ENCODE data around the gene TM9SF3.

TM9SF3 gene

DNA sequence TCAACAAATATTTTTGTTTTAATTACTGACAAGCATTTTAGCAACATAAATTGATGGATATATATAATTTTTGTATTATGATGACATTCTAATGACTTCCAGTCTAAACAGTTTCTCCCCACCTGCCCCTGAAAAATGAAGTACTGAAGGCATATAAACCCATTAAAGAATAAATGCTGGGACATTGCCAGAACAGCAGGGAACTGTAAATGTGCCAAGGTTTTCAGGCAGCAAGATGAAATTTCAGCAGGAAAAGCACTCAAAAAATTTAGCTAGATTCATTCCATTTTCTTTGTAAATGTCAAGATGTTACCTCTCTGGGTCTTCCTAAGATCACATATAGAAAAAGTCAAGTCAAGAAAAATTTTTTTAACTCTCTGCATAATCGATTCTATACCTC, 62.1 kb downstream of the TM9SF3 start:
- TF ChIP-seq GATA1 (IDR thresholded peaks at IDR 0.05; ENCODE audit: low read depth, low read length) (no peak), POLR2A (IDR thresholded peaks at IDR 0.05; ENCODE audit: low read length) (no peak)
- no peak for DNase-seq

DNA sequence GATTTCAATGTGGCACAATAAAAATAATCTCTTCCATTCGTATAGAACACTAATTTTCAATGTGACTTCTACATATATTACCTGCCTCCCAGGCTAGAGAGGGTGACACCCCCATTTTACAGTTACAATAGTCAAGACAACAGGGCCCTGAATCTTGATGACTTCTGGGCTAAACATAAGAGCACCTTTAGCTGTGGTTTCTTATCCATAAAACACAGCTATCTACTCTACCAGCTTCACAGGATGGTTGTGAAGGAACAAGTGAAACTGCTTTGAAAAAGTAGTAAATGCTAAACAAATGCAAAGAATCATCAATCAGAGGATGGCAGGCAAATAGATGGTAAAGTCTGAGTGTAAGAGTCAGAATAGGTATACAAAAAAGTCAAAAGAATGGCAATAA, 69.5 kb downstream of the TM9SF3 start:
- TF ChIP-seq GATA1 (IDR thresholded peaks at IDR 0.05; ENCODE audit: low read depth, low read length) = no peak
- TF ChIP-seq POLR2A (IDR thresholded peaks at IDR 0.05; ENCODE audit: low read length) = no peak
- DNase-seq = peak in 1 of 2 experiments; percentile 21

DNA sequence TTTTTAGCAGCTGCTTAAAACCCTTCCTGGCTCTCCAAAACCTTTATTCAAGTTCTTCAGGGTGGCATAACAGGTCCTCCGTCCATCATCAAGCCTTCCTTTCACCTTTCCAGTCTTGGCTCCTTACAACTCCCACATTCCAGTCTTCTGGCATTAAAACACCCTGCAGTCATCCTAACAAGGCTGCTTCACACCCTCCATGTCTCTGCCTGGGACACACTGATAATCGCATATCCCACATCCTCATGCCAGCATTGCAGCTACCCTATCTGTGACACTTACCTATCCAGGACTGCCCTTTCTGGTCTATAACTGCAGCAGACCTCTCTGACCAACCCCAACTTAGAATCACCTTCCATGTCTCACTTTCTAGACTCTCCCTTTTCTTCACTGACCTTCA, 70.5 kb downstream of the TM9SF3 start:
- TF ChIP-seq POLR2A (IDR thresholded peaks at IDR 0.05; ENCODE audit: low read length) (no peak), GATA1 (IDR thresholded peaks at IDR 0.05; ENCODE audit: low read depth, low read length) (no peak)
- peak; percentile 15 to 19 for DNase-seq

DNA sequence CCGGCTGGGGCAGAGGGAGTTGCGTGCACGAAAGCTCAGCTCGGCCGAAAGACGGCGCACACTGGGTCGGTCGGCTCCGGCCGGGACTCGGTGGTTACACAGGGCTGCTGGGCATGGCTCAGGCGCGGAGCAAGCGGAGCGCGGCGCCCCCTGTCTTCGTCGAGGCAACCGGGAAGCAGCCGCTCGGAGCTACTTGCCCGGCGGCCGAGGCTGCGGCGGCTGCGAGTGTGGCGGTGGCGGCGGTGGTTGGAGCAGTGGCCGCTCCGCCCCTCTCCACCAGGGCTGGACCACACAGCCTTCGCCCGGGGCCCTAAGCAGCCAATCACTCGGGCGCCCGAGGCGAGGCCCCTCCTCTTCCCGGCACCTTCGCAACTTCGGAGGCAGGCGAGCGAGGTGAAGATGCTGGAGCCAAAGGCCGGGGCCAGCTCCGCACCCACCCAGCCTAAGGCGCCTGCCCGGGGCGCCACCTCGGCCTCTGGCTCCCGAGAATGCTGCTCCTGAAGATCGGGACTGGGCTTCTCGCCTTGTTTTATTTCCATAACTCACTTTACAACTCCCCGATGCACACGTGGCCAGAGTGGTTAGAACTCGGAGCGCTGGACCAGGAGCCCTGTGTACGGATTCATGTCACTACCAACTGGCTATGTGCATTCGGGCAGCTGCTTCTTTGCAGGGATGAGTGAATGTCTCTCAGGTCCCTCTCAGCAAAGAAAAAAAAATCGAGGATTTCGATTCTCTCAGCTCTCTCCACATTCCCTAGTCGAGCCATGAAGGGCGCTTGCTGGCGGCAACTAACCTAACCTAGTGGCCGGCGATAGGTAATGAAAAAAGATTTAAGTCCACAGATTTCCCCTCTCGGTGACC, 72.9 kb downstream of the TM9SF3 start, which contains the start of gene TLL2:
TSS of gene TLL2 (minus strand) at position 229 of the 864 bp plus-strand sequence. CDS start 241 bp downstream, outside the sequence.
- TF ChIP-seq GATA1 (IDR thresholded peaks at IDR 0.05; ENCODE audit: low read depth, low read length) = no peak
- TF ChIP-seq POLR2A (IDR thresholded peaks at IDR 0.05; ENCODE audit: low read length) = no peak
- DNase-seq = peak; percentile 86 to 90

DNA sequence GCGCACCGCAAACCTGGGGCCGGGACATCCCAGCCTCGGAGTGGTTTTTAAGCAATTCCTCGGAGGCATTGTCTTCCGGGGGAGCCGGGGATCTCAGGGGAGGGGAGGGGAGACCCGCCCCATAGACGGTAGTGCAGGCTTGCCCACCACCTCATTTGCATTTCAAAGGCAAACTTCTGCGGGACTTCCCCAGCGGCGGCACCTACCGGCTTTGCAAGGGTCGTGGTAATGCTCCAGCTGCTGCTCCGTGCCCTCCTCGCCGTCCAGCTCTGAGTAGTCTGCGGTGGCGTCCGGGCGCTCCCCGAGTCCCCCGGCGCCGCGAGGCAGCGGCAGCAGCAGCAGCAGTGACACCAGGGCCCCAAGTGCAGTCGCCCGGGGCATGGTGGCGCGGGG, 73.5 kb downstream of the TM9SF3 start:
- no peak for DNase-seq
- no peak for TF ChIP-seq GATA1 (IDR thresholded peaks at IDR 0.05; ENCODE audit: low read depth, low read length)
- TF ChIP-seq POLR2A (IDR thresholded peaks at IDR 0.05; ENCODE audit: low read length) = no peak

DNA sequence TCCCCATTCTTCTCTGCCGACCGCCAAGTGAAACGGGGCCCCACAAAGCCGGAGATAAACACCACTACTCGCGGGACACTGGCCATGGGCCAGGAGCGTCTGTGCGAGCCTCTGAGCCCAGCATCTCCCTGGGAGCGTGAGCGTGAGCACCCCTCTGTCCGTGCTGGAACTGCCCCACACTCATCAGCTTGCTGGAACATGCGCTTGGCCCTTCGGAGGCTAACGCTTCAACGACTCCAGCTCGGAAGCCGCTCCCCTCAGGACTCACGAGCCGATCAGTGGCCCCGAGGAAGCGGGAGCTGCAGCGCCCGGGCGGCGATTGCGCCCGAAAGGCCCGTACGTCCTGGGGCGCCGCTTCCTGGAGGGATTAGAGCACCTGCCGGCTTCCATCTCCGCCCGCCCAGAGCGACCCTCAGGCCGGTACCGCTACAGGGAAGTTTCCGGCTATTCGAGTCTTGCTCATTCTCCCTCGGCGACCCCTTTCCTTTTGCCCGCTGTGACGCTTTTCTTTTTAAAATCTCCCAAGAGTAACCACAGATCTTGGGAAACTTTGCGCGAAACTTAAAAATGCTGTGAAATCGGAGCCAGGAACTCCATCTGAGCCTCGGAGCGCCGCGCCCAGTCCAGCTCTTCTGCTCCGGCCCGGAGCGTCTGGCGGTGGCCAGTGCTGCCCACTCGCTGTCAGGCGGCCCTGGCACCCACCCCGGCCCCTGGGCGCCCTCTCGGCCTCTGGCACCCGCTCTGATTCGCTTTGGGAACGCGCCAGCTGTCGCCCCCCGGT, 74.1 kb downstream of the TM9SF3 start:
- DNase-seq = peak; percentile 45 to 65
- TF ChIP-seq POLR2A (IDR thresholded peaks at IDR 0.05; ENCODE audit: low read length) (no peak), GATA1 (IDR thresholded peaks at IDR 0.05; ENCODE audit: low read depth, low read length) (no peak)

DNA sequence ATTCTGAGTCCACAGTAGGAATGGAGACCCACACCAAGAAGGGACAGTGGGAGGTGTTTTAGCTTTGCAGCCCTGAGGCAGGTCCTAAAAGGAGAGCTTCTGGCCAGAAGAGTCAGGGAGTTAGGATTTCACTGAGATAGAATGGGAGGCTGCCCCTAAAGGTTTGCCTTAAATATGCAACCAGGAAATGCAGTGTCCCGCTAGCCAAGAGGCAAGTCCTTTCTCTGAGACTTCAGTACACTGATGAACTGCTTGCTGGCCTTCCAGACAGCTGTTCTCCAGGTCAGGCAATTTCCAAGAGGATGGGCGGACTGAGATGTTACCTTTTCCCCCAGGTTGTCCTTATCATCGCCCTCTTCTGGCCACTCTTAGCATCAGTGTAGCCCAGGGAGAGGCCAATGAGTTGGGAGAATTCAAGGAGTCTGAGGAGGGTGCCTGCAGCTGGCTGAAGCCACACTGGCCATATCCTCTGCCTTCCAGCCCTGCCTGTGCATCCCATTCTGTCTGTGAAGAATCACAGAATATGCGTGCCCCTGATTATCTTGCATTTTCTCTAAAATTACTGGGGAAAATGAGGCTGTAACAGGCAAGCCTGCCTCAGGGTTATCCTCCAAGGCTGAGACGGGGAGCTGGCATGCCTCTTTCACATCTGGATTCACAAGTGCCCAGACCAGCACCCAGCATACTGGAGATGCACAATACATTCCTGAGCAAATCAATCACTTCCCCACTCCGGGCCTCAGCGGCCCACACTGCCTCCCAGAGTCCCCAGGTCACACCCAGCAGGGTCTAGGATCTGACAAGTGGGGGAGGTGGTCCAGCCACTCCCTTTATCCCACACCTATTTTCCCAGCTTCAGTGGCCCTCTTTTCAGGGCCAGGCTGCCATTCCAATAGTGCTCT, 75.5 kb downstream of the TM9SF3 start:
- TF ChIP-seq GATA1 (IDR thresholded peaks at IDR 0.05; ENCODE audit: low read depth, low read length) (no peak), POLR2A (IDR thresholded peaks at IDR 0.05; ENCODE audit: low read length) (no peak)
- DNase-seq = peak; percentile 37 to 64

DNA sequence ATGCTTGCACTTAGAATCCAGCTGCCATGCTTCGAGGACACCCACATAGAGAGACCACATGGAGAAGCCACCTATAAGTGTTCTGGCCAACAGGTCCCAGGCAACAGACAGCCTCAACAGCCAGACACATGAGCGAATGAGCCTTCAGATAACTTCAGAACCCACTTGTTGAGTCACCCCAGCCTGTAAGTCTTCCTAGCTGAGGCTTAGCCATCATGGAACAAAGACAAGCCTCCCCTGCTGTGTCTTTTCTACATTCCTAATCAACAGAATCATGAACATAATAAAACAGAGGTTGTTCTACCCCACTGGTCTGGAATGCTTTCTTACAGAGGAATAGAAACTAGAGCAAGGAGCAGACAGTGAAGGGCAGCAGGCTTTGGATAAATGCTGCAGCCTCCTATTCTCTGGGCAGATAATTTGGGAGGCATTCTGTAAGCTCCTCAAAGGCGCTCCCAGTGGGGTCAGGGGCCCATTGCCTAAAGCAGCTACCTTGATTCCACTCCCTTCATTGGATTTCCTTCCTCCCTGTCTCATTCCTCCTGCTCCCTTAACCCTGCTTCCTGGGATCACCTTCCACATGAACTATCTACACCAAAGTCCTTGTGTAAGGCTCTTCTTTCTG, 77.7 kb downstream of the TM9SF3 start:
- no peak for DNase-seq
- TF ChIP-seq GATA1 (IDR thresholded peaks at IDR 0.05; ENCODE audit: low read depth, low read length) = no peak
- TF ChIP-seq POLR2A (IDR thresholded peaks at IDR 0.05; ENCODE audit: low read length) = no peak

DNA sequence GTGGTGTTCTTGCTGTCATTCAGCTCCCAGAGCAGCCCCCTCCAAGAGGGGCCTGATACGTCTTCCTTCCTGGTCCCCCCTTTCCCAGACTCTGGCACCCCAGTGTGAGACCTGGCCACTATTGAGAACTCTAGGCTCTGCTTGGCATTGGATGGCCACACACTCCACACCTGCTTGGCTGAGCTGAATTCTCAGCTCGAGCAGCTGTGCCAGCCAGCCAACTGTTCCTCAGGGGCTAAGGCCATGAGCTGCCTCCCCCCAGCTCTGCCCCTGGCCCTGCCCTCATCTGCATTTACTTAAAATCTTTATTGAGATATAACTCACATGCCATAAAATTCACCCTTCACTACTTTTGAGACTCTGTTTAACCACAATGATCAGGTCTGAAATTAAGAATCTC, 79.8 kb downstream of the TM9SF3 start:
- TF ChIP-seq GATA1 (IDR thresholded peaks at IDR 0.05; ENCODE audit: low read depth, low read length) (no peak), POLR2A (IDR thresholded peaks at IDR 0.05; ENCODE audit: low read length) (no peak)
- no peak for DNase-seq

DNA sequence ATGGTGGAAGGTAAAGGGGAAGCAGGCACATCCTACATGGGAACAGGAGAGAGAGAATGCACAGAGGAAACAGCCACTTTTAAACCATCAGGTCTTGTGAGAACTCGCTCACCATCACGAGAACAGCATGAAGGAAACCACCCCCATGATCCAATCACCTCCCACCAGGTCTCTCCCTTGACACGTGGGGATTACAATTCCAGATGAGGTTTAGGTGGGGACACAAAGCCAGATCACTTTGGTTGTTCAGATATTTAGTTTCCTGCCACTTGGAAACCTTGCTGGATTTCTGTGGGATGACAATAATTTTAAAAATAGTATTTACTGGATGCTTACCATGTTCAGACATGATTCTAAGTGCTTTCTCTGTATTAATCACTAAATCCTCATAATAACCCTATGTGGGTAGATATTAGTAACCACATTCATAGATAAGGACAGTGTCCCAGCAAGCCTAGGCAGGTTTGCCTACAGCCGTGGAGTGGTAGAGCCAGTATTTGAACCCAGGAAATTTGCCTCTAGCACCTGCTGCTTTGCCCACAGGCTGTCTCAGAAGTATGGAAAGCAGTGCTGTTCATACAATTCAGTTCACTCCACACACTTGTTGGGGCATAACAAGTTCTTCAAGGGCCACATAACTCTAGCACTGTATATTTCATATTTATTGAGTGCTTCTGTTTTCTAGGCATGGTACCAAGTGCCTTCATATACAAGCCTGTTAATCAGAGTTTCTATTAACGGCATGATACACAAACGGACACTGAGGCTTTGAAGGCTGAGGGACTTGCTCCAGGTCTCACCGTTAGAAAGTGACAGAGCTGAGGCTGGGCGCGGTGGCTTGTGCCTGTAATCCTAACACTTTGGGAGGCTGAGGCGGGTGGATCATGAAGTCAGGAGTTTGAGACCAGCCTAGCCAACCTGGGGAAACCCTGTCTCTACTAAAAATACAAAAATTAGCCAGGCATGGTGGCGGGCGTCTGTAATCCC, 81.4 kb downstream of the TM9SF3 start:
- TF ChIP-seq POLR2A (IDR thresholded peaks at IDR 0.05; ENCODE audit: low read length) = no peak
- TF ChIP-seq GATA1 (IDR thresholded peaks at IDR 0.05; ENCODE audit: low read depth, low read length) = no peak
- DNase-seq = no peak

DNA sequence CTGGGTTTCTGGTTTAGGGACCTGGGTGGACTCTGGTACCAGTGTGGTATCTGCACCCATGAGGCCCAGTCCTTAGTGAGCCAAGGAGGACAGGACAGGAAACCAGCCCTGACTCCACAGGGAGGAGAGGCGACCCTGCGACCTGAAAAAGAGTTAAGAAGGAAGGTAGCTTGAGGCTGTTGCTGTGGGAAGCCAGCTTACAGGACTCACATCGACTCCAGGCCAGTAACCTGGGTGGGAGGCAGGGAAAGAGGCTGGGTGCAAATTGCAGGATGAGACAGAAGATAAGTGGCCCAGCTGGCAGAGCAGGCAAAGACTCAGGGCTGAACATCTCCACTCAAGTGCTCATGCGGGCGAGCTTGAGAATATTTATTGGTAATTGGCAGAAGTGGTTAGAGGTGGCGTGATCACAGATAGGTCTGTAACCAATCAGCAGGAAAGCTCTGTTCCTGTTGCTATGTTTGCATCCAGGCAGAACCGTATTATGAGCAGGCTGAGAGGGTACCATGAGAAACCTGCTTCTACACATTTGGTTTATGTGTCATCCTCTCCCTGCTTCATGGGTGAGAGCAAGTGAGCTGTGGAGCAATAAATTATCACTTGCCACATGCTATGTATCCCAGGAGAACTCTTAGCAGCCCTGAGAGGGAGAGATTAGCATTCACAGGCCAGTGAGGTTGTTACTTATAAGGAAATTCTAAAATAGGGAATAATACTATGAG, 84.1 kb downstream of the TM9SF3 start:
- TF ChIP-seq POLR2A (IDR thresholded peaks at IDR 0.05; ENCODE audit: low read length) (no peak), GATA1 (IDR thresholded peaks at IDR 0.05; ENCODE audit: low read depth, low read length) (no peak)
- no peak for DNase-seq
